Muscle of arm (tissue), 14 donors: ENCODE data around the gene UBA52. TPM values are rescaled to one million over a fixed set of nuclear protein-coding genes. Genes with fewer than 3 reads are reported as not detected.
"Not testable (repeated sequence)": the region's sequence is repeated elsewhere in the genome, so short reads cannot be mapped to it uniquely, and the experiment has no call there.

Experiments
- DNase-seq: peaks from one replicate; pipeline ENCODE4 v3.0.0-alpha.2; 2013
- long read RNA-seq, 11 donors: transcript quantifications; one replicate each; lab custom pipeline, GENCODE V29; 2026
- polyA plus RNA-seq, 12 donors: library from polyadenylated mRNA; unstranded; fragments of 120-200 nt; gene quantifications; one replicate each; pipeline ENCODE4 v1.2.1, GENCODE V29; 2013; ENCODE audit not compliant: insufficient read length in 12 of 12

UBA52 gene
- polyA plus RNA-seq = 1,000 to 10,000 TPM in 8 of 12 donors, 100 to 1,000 TPM in 3, not detected in 1; 779 to 1,239 (median 1,048) TPM
- long read RNA-seq, donor 1, transcript UBA52-209 (4 exons, 514 nt) = minor isoform, 170 of 865 reads
- long read RNA-seq, donor 1, transcript UBA52-201 (5 exons, 572 nt) = major isoform, 308 of 865 reads
- long read RNA-seq, donor 1, transcript UBA52-202 (5 exons, 2,845 nt) = minor isoform, 211 of 865 reads
- long read RNA-seq, donor 1, partial matches to known transcripts = 104 of 865 reads
- long read RNA-seq, donor 1, other reads (novel, unspliced or antisense) = 62 of 865 reads
- long read RNA-seq, donor 2, transcript UBA52-206 (3 exons, 508 nt) = minor isoform, 6 of 1,210 reads
- long read RNA-seq, donor 2, transcript UBA52-201 (5 exons, 572 nt) = major isoform, 389 of 1,210 reads
- long read RNA-seq, donor 2, transcript UBA52-202 (5 exons, 2,845 nt) = minor isoform, 282 of 1,210 reads
- long read RNA-seq, donor 2, transcript UBA52-209 (4 exons, 514 nt) = minor isoform, 306 of 1,210 reads
- long read RNA-seq, donor 2, partial matches to known transcripts = 129 of 1,210 reads
- long read RNA-seq, donor 2, other reads (novel, unspliced or antisense) = 92 of 1,210 reads
- long read RNA-seq, donor 3, transcript UBA52-201 (5 exons, 572 nt) = major isoform, 182 of 528 reads
- long read RNA-seq, donor 3, transcript UBA52-202 (5 exons, 2,845 nt) = minor isoform, 138 of 528 reads
- long read RNA-seq, donor 3, transcript UBA52-209 (4 exons, 514 nt) = minor isoform, 131 of 528 reads
- long read RNA-seq, donor 3, partial matches to known transcripts = 38 of 528 reads
- long read RNA-seq, donor 3, other reads (novel, unspliced or antisense) = 34 of 528 reads
- long read RNA-seq, donor 4, transcript UBA52-209 (4 exons, 514 nt) = minor isoform, 81 of 463 reads
- long read RNA-seq, donor 4, transcript UBA52-206 (3 exons, 508 nt) = minor isoform, 5 of 463 reads
- long read RNA-seq, donor 4, transcript UBA52-202 (5 exons, 2,845 nt) = minor isoform, 146 of 463 reads
- long read RNA-seq, donor 4, transcript UBA52-201 (5 exons, 572 nt) = major isoform, 171 of 463 reads
- long read RNA-seq, donor 4, partial matches to known transcripts = 32 of 463 reads
- long read RNA-seq, donor 4, other reads (novel, unspliced or antisense) = 24 of 463 reads
- long read RNA-seq, donor 5, transcript UBA52-201 (5 exons, 572 nt) = major isoform, 328 of 966 reads
- long read RNA-seq, donor 5, transcript UBA52-209 (4 exons, 514 nt) = minor isoform, 257 of 966 reads
- long read RNA-seq, donor 5, transcript UBA52-202 (5 exons, 2,845 nt) = minor isoform, 246 of 966 reads
- long read RNA-seq, donor 5, partial matches to known transcripts = 57 of 966 reads
- long read RNA-seq, donor 5, other reads (novel, unspliced or antisense) = 69 of 966 reads
- long read RNA-seq, donor 6, transcript UBA52-201 (5 exons, 572 nt) = major isoform, 248 of 775 reads
- long read RNA-seq, donor 6, transcript UBA52-209 (4 exons, 514 nt) = minor isoform, 176 of 775 reads
- long read RNA-seq, donor 6, transcript UBA52-202 (5 exons, 2,845 nt) = minor isoform, 172 of 775 reads
- long read RNA-seq, donor 6, partial matches to known transcripts = 121 of 775 reads
- long read RNA-seq, donor 6, other reads (novel, unspliced or antisense) = 49 of 775 reads
- long read RNA-seq, donor 7, transcript UBA52-206 (3 exons, 508 nt) = minor isoform, 6 of 599 reads
- long read RNA-seq, donor 7, transcript UBA52-201 (5 exons, 572 nt) = major isoform, 182 of 599 reads
- long read RNA-seq, donor 7, transcript UBA52-202 (5 exons, 2,845 nt) = minor isoform, 153 of 599 reads
- long read RNA-seq, donor 7, transcript UBA52-209 (4 exons, 514 nt) = minor isoform, 140 of 599 reads
- long read RNA-seq, donor 7, partial matches to known transcripts = 77 of 599 reads
- long read RNA-seq, donor 7, other reads (novel, unspliced or antisense) = 37 of 599 reads
- long read RNA-seq, donor 8, transcript UBA52-201 (5 exons, 572 nt) = major isoform, 413 of 1,098 reads
- long read RNA-seq, donor 8, transcript UBA52-206 (3 exons, 508 nt) = minor isoform, 6 of 1,098 reads
- long read RNA-seq, donor 8, transcript UBA52-202 (5 exons, 2,845 nt) = minor isoform, 268 of 1,098 reads
- long read RNA-seq, donor 8, transcript UBA52-209 (4 exons, 514 nt) = minor isoform, 226 of 1,098 reads
- long read RNA-seq, donor 8, partial matches to known transcripts = 97 of 1,098 reads
- long read RNA-seq, donor 8, other reads (novel, unspliced or antisense) = 83 of 1,098 reads
- long read RNA-seq, donor 9, transcript UBA52-201 (5 exons, 572 nt) = major isoform, 257 of 718 reads
- long read RNA-seq, donor 9, transcript UBA52-209 (4 exons, 514 nt) = minor isoform, 149 of 718 reads
- long read RNA-seq, donor 9, transcript UBA52-202 (5 exons, 2,845 nt) = minor isoform, 174 of 718 reads
- long read RNA-seq, donor 9, transcript UBA52-206 (3 exons, 508 nt) = minor isoform, 9 of 718 reads
- long read RNA-seq, donor 9, partial matches to known transcripts = 74 of 718 reads
- long read RNA-seq, donor 9, other reads (novel, unspliced or antisense) = 50 of 718 reads
- long read RNA-seq, donor 10, transcript UBA52-202 (5 exons, 2,845 nt) = minor isoform, 251 of 852 reads
- long read RNA-seq, donor 10, transcript UBA52-209 (4 exons, 514 nt) = minor isoform, 160 of 852 reads
- long read RNA-seq, donor 10, transcript UBA52-201 (5 exons, 572 nt) = major isoform, 305 of 852 reads
- long read RNA-seq, donor 10, partial matches to known transcripts = 61 of 852 reads
- long read RNA-seq, donor 10, other reads (novel, unspliced or antisense) = 70 of 852 reads
- long read RNA-seq, donor 11, transcript UBA52-209 (4 exons, 514 nt) = minor isoform, 282 of 1,176 reads
- long read RNA-seq, donor 11, transcript UBA52-202 (5 exons, 2,845 nt) = minor isoform, 260 of 1,176 reads
- long read RNA-seq, donor 11, transcript UBA52-206 (3 exons, 508 nt) = minor isoform, 8 of 1,176 reads
- long read RNA-seq, donor 11, transcript UBA52-201 (5 exons, 572 nt) = major isoform, 429 of 1,176 reads
- long read RNA-seq, donor 11, partial matches to known transcripts = 93 of 1,176 reads
- long read RNA-seq, donor 11, other reads (novel, unspliced or antisense) = 97 of 1,176 reads

GRCh38 chr19:18571564-18572344 lies at the start of gene UBA52:
UBA52 (plus strand) TSS chr19:18571857; CDS start chr19:18573301, 1,444 bp downstream.
- DNase-seq = peak; percentile 98

GRCh38 chr19:18522124-18522861 lies 49.4 kb upstream of the UBA52 start:
- DNase-seq = peak; percentile 100

- DNase-seq = not testable (repeated sequence)
These were observed 48.7 kb upstream of the UBA52 start for GRCh38 chr19:18522862-18523440.

DNA sequence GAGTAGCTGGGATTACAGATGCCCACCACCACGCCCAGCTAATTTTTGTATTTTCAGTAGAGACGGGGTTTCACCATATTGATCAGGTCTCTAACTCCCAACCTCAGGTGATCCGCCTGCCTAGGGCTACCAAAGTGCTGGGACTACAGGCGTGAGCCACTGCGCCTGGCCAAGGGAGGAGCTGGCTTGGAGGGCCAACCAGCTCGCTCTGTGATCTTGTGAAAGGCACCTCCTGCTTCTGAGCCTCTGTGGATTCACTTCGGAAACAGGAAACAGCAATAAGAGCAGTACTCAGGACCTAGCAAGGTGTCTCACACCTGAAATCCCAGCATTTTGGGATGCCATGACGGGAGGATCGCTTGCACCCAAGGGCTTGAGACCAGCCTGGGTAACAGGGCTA lies 47.8 kb upstream of the UBA52 start:
- DNase-seq = no peak

- no peak for DNase-seq
These were observed 45.3 kb upstream of the UBA52 start for GRCh38 chr19:18526316-18526715.

- DNase-seq = no peak
These were observed 41.9 kb upstream of the UBA52 start for GRCh38 chr19:18529782-18530181.

GRCh38 chr19:18531485-18531884 lies 40.2 kb upstream of the UBA52 start:
- no peak for DNase-seq

- no peak for DNase-seq
These were observed 39.3 kb upstream of the UBA52 start for GRCh38 chr19:18532168-18532890.

GRCh38 chr19:18533058-18533457 lies 38.6 kb upstream of the UBA52 start:
- no peak for DNase-seq

GRCh38 chr19:18536475-18536874 lies 35.2 kb upstream of the UBA52 start:
- no peak for DNase-seq

- DNase-seq = no peak
These were observed 34.2 kb upstream of the UBA52 start for GRCh38 chr19:18537431-18537830.

GRCh38 chr19:18538115-18538514 lies 33.5 kb upstream of the UBA52 start:
- DNase-seq = no peak

GRCh38 chr19:18539372-18539771 lies 32.3 kb upstream of the UBA52 start:
- no peak for DNase-seq

GRCh38 chr19:18540200-18540599 lies 31.5 kb upstream of the UBA52 start:
- not testable (repeated sequence) for DNase-seq
